ENCODE data around the gene WDR73.

DNA sequence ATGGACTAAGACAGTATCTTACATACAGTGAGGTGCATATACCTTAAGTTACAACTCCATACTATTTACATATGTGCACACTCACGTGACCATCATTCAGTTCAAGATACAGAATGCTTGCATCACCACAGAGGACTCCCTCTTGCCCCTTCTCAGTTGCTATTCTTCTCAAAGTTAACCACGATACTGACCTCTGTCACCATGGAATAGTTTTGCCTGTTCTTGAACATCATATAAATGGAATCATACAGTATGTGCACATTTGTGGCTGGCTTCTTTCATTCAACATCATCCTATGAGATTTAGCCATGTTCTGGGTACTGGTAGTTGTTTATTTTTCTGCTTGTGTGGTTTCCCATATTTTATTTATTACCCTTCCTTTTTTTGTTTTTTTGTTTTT lies 63.7 kb downstream of the WDR73 start:
- TF ChIP-seq ELF1 (IDR thresholded peaks at IDR 0.05; ENCODE audit: borderline replicate concordance, low read depth) (no peak), ZNF274 (IDR thresholded peaks at IDR 0.05; ENCODE audit: low read depth, low read length) (no peak), RAD21 (IDR thresholded peaks at IDR 0.05; ENCODE audit: low read depth) (no peak), POLR2A (IDR thresholded peaks at IDR 0.05; ENCODE audit: borderline replicate concordance, extremely low read depth, insufficient read depth, insufficient read length) (no peak), TCF7L2 (IDR thresholded peaks at IDR 0.05; ENCODE audit: borderline replicate concordance, extremely low read depth, insufficient read depth, insufficient read length) (no peak), POLR2AphosphoS5 (IDR thresholded peaks at IDR 0.05; ENCODE audit: low read depth, low read length) (no peak), YY1 (IDR thresholded peaks at IDR 0.05; ENCODE audit: extremely low read depth, insufficient replicate concordance, low read depth, low read length) (no peak)
- TF ChIP-seq, protein P1, sequence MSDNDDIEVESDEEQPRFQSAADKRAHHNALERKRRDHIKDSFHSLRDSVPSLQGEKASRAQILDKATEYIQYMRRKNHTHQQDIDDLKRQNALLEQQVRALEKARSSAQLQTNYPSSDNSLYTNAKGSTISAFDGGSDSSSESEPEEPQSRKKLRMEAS (IDR thresholded peaks at IDR 0.05) = no peak
- TF ChIP-seq, protein P2, sequence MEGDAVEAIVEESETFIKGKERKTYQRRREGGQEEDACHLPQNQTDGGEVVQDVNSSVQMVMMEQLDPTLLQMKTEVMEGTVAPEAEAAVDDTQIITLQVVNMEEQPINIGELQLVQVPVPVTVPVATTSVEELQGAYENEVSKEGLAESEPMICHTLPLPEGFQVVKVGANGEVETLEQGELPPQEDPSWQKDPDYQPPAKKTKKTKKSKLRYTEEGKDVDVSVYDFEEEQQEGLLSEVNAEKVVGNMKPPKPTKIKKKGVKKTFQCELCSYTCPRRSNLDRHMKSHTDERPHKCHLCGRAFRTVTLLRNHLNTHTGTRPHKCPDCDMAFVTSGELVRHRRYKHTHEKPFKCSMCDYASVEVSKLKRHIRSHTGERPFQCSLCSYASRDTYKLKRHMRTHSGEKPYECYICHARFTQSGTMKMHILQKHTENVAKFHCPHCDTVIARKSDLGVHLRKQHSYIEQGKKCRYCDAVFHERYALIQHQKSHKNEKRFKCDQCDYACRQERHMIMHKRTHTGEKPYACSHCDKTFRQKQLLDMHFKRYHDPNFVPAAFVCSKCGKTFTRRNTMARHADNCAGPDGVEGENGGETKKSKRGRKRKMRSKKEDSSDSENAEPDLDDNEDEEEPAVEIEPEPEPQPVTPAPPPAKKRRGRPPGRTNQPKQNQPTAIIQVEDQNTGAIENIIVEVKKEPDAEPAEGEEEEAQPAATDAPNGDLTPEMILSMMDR (IDR thresholded peaks at IDR 0.05 in 2 of 3, conservative IDR thresholded peaks at IDR 0.05 in 1 of 3; ENCODE audit: borderline replicate concordance in 1 of 3, insufficient read depth in 1 of 3, low read depth in 2 of 3, low read length in 2 of 3) = no peak
- TF ChIP-seq, protein P3, sequence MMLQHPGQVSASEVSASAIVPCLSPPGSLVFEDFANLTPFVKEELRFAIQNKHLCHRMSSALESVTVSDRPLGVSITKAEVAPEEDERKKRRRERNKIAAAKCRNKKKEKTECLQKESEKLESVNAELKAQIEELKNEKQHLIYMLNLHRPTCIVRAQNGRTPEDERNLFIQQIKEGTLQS (IDR thresholded peaks at IDR 0.05) = no peak
